ENCODE data around the gene KRT78. TPM values are rescaled to one million over a fixed set of nuclear protein-coding genes. Genes with fewer than 3 reads are reported as not detected.

KRT78 gene
- total RNA-seq, 1 donor from 2014 or later: not detected

- POLR2A ChIA-PET: no interaction called here
- CTCF ChIA-PET: no interaction called here
- no peaks in the 10 kb centered on the region for H3K9me3 Mint-ChIP-seq
- DNase-seq: no peak
- intact Hi-C loops (cut with micrococcal nuclease): loop anchor here (5.0 kb wide), 2 partner anchors 274 to 704 kb away; no protein-coding TSS in a partner anchor
- no peaks in the 10 kb centered on the region for H3K36me3 Mint-ChIP-seq (ENCODE audit: low read depth)
- no peak overlapping the region for H3K27ac Mint-ChIP-seq
- no peak for ATAC-seq (ENCODE audit: low read depth)
- no peak overlapping the region for H3K4me3 Mint-ChIP-seq
- peaks cover 29% of the 10 kb centered on the region for H3K4me1 Mint-ChIP-seq
- peaks cover 5% of the 10 kb centered on the region for H3K27me3 Mint-ChIP-seq
- TF ChIP-seq CTCF (IDR thresholded peaks at IDR 0.05): no peak
These were observed 22.7 kb upstream of the KRT78 start for GRCh38 chr12:52871291-52872039.

GRCh38 chr12:52870361-52871290, 21.8 kb upstream of the KRT78 start:
- intact Hi-C loops (cut with micrococcal nuclease): loop anchor here (1.0 to 5.0 kb wide), 3 partner anchors 273 to 703 kb away; no protein-coding TSS in a partner anchor
- ChIA-PET POLR2A (no interaction called here), CTCF (interaction anchor here (0.6 to 1.0 kb wide), 3 partner anchors 9 to 501 kb away, joined by 3 to 6 read pairs (median 3); no protein-coding TSS in a partner anchor)
- Mint-ChIP-seq H3K9me3 (no peaks in the 10 kb centered on the region), H3K27ac (no peak overlapping the region), H3K27me3 (peaks cover 5% of the 10 kb centered on the region), H3K36me3 (ENCODE audit: low read depth) (no peaks in the 10 kb centered on the region), H3K4me3 (peak overlapping the region; percentile 24), H3K4me1 (peaks cover 29% of the 10 kb centered on the region)
- TF ChIP-seq CTCF (IDR thresholded peaks at IDR 0.05): no peak
- DNase-seq: peak; percentile 59
- ATAC-seq (ENCODE audit: low read depth): peak; percentile 64

GRCh38 chr12:52867642-52868041, 18.8 kb upstream of the KRT78 start:
- ATAC-seq (ENCODE audit: low read depth): no peak
- POLR2A ChIA-PET: no interaction called here

GRCh38 chr12:52867152-52867551, 18.4 kb upstream of the KRT78 start:
- no peak for ATAC-seq (ENCODE audit: low read depth)
- intact Hi-C loops (cut with micrococcal nuclease): no loop called here
- H3K27me3 Mint-ChIP-seq: no peaks in the 10 kb centered on the region
- no peak overlapping the region for H3K4me3 Mint-ChIP-seq
- no peak overlapping the region for H3K27ac Mint-ChIP-seq
- POLR2A ChIA-PET: no interaction called here
- no peak for DNase-seq
- CTCF ChIA-PET: interaction anchor here (1.0 kb wide), 1 partner anchor 13 kb away, joined by 6 read pairs; no protein-coding TSS in a partner anchor
- H3K36me3 Mint-ChIP-seq (ENCODE audit: low read depth): no peaks in the 10 kb centered on the region
- no peak for TF ChIP-seq CTCF (IDR thresholded peaks at IDR 0.05)
- no peaks in the 10 kb centered on the region for H3K9me3 Mint-ChIP-seq
- H3K4me1 Mint-ChIP-seq: peaks cover 18% of the 10 kb centered on the region

More at GRCh38 chr12:52867642-52868041, 18.8 kb upstream of the KRT78 start:
- no peak overlapping the region for H3K27ac Mint-ChIP-seq
- TF ChIP-seq CTCF (IDR thresholded peaks at IDR 0.05): no peak
- no peaks in the 10 kb centered on the region for H3K9me3 Mint-ChIP-seq
- CTCF ChIA-PET: interaction anchor here (1.0 kb wide), 1 partner anchor 12 kb away, joined by 6 read pairs; no protein-coding TSS in a partner anchor
- intact Hi-C loops (cut with micrococcal nuclease): no loop called here
- peaks cover 18% of the 10 kb centered on the region for H3K4me1 Mint-ChIP-seq
- H3K36me3 Mint-ChIP-seq (ENCODE audit: low read depth): no peaks in the 10 kb centered on the region
- H3K4me3 Mint-ChIP-seq: no peak overlapping the region
- no peak for DNase-seq
- no peaks in the 10 kb centered on the region for H3K27me3 Mint-ChIP-seq

Measured in activated B cell treated with CpG ODN at 0.5 μM for 24 hours (primary cell).